GM23338 (cell line): ENCODE data around the gene TFAP2A. TPM values are rescaled to one million over a fixed set of nuclear protein-coding genes. Genes with fewer than 3 reads are reported as not detected.
A peak's percentile ranks its signal among the peaks of the same experiment; 100 is the strongest.

Source experiments
- ATAC-seq: fragments of 200-7000 bp; cut with Tn5 transposase; 3 replicates; pipeline ENCODE4 v1.9.1; 2020
- DNase-seq: peaks from one replicate; pipeline ENCODE4 v3.0.0-alpha.2; 2015; ENCODE audit warnings: low spot score
- H2AFZ ChIP-seq: fragments of 200-600 bp; sonication (generic); 2 replicates; pipeline ENCODE4 v1.8.0; 2016; ENCODE audit warnings: antibody characterized with exemption, mild to moderate bottlenecking, moderate library complexity
- H3F3A ChIP-seq: fragments of 200-600 bp; sonication (generic); replicated peaks from 2 replicates; pipeline ENCODE4 v1.8.0; 2017; ENCODE audit warnings: antibody characterized with exemption, mixed run types, low read depth
- H3K27ac ChIP-seq: fragments of 200-600 bp; sonication (generic); 2 replicates; pipeline ENCODE4 v1.6.1; 2016; ENCODE audit warnings: low read depth
- H3K27me3 ChIP-seq: fragments of 200-600 bp; sonication (generic); 2 replicates; pipeline ENCODE4 v1.8.0; 2016; ENCODE audit warnings: mild to moderate bottlenecking, mixed run types, moderate library complexity; ENCODE audit not compliant: insufficient read depth
- H3K36me3 ChIP-seq: fragments of 200-600 bp; sonication (generic); 2 replicates; pipeline ENCODE4 v1.8.0; 2016; ENCODE audit warnings: mild to moderate bottlenecking; ENCODE audit not compliant: insufficient read depth
- H3K4me1 ChIP-seq: fragments of 200-600 bp; sonication (generic); 2 replicates; pipeline ENCODE4 v1.8.0; 2016; ENCODE audit warnings: mild to moderate bottlenecking, moderate library complexity; ENCODE audit not compliant: insufficient read depth
- H3K4me2 ChIP-seq: fragments of 200-600 bp; sonication (generic); 2 replicates; pipeline ENCODE4 v1.7.1; 2017; ENCODE audit warnings: mixed run types
- H3K4me3 ChIP-seq: fragments of 200-600 bp; sonication (generic); 2 replicates; pipeline ENCODE4 v1.6.1; 2016; ENCODE audit warnings: mixed run types
- H3K79me2 ChIP-seq: fragments of 200-600 bp; sonication (generic); replicated peaks from 2 replicates; pipeline ENCODE4 v1.8.0; 2017; ENCODE audit warnings: mild to moderate bottlenecking; ENCODE audit not compliant: insufficient read depth
- H3K9me2 ChIP-seq: fragments of 200-600 bp; sonication (generic); 2 replicates; pipeline ENCODE4 v1.8.0; 2017; ENCODE audit not compliant: insufficient read depth
- H4K20me1 ChIP-seq: fragments of 200-600 bp; sonication (generic); replicated peaks from 2 replicates; pipeline ENCODE4 v1.8.0; 2017; ENCODE audit warnings: mild to moderate bottlenecking; ENCODE audit not compliant: insufficient read depth
- H3K27ac Mint-ChIP-seq: 2 replicates; pipeline ENCODE4 v1.8.0; 2020; ENCODE audit warnings: inconsistent platforms, mild to moderate bottlenecking, moderate library complexity, mixed read lengths
- H3K27me3 Mint-ChIP-seq: 3 replicates; pipeline ENCODE4 v1.8.0; 2022; ENCODE audit warnings: low read depth, mild to moderate bottlenecking, moderate library complexity, mixed read lengths, inconsistent platforms; ENCODE audit not compliant: insufficient read depth, poor library complexity
- H3K36me3 Mint-ChIP-seq: 3 replicates; pipeline ENCODE4 v1.8.0; 2021; ENCODE audit warnings: low read depth, mild to moderate bottlenecking, inconsistent platforms, moderate library complexity, mixed read lengths
- H3K4me1 Mint-ChIP-seq: 3 replicates; pipeline ENCODE4 v1.8.0; 2020; ENCODE audit warnings: mild to moderate bottlenecking, inconsistent platforms, mixed read lengths
- H3K4me3 Mint-ChIP-seq: 3 replicates; pipeline ENCODE4 v1.8.0; 2021; ENCODE audit warnings: moderate library complexity, mild to moderate bottlenecking, inconsistent platforms, mixed read lengths
- H3K9me3 Mint-ChIP-seq: 3 replicates; pipeline ENCODE4 v1.8.0; 2020; ENCODE audit warnings: moderate library complexity, mild to moderate bottlenecking, inconsistent platforms, mixed read lengths
- EZH2phosphoT487 ChIP-seq: fragments of 200-600 bp; sonication (generic); IDR thresholded peaks from one replicate; pipeline ENCODE4 v1.8.1; 2018; ENCODE audit warnings: antibody characterized with exemption; ENCODE audit not compliant: unreplicated experiment
- NANOG ChIP-seq: IDR thresholded peaks from 2 replicates; pipeline ENCODE4 v1.6.1; 2016; ENCODE audit warnings: antibody characterized with exemption, borderline replicate concordance
- polyA plus RNA-seq: library from polyadenylated mRNA; unstranded; fragments of >200 nt; fragmentation: Nextera tagmentation; extraction: Ambion mirVana; gene quantifications from 2 replicates; pipeline ENCODE4 v1.2.1, GENCODE V29; 2016
- total RNA-seq: library from RNA; depleted of rRNA; stranded (reverse); fragments of >200 nt; shearing (Covaris generic); gene quantifications from 2 replicates; pipeline ENCODE4 v1.2.3, GENCODE V29; 2014
- TF ChIP-seq, protein P1 (sequence below): IDR thresholded peaks from one replicate; pipeline ENCODE4 v1.6.1; 2018; ENCODE audit warnings: antibody characterized with exemption; ENCODE audit not compliant: unreplicated experiment
- TF ChIP-seq, protein P2 (sequence below): fragments of 250-450 bp; sonication (Bioruptor Pico); IDR thresholded peaks from 2 replicates; pipeline ENCODE4 v1.5.0; 2020; ENCODE audit warnings: mild to moderate bottlenecking, moderate library complexity

Gene TFAP2A
- total and polyA plus RNA-seq, 2 experiments from 2014 or later = not detected

DNA sequence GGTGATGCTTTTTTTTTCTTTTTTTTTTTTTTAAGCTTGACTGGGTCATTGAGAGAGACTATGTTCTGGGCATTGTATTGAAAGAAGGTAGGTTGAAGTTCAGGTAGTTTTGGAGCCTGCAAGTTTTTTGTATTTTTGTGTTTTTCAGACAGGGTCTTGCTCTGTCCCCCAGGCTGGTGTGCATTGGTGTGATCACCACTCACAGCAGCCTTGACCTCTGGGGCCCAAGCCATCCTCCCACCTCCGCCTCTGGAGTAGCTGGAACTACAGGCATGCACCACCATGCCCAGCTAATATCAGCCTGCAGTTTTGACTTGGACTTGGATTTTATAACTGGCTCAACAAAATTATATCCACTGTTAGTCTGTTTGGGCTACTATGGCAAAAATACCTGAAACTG is 31.7 kb upstream of the TFAP2A start (continued):
- TF ChIP-seq, protein P1, sequence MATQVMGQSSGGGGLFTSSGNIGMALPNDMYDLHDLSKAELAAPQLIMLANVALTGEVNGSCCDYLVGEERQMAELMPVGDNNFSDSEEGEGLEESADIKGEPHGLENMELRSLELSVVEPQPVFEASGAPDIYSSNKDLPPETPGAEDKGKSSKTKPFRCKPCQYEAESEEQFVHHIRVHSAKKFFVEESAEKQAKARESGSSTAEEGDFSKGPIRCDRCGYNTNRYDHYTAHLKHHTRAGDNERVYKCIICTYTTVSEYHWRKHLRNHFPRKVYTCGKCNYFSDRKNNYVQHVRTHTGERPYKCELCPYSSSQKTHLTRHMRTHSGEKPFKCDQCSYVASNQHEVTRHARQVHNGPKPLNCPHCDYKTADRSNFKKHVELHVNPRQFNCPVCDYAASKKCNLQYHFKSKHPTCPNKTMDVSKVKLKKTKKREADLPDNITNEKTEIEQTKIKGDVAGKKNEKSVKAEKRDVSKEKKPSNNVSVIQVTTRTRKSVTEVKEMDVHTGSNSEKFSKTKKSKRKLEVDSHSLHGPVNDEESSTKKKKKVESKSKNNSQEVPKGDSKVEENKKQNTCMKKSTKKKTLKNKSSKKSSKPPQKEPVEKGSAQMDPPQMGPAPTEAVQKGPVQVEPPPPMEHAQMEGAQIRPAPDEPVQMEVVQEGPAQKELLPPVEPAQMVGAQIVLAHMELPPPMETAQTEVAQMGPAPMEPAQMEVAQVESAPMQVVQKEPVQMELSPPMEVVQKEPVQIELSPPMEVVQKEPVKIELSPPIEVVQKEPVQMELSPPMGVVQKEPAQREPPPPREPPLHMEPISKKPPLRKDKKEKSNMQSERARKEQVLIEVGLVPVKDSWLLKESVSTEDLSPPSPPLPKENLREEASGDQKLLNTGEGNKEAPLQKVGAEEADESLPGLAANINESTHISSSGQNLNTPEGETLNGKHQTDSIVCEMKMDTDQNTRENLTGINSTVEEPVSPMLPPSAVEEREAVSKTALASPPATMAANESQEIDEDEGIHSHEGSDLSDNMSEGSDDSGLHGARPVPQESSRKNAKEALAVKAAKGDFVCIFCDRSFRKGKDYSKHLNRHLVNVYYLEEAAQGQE = no peak
- no peak for TF ChIP-seq EZH2phosphoT487

DNA sequence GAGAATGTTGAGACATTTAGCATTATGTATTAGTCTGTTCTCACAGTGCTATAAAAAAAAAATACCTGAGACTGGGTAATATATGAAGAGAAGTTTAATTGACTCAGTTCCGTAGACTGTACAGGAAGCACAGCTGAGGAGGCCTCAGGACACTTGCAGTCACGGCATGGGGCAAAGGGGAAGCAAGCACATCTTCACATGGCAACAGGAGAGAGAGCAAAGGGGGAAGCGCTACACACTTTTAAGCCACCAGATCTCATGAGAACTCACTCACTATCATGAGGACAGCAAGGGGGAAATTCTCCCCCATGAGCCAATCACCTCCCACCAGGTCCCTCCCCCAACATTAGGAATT is 26.8 kb upstream of the TFAP2A start:
- H3K36me3 ChIP-seq = no peaks in the 10 kb centered on the region
- H3K27me3 Mint-ChIP-seq = peaks cover 5% of the 10 kb centered on the region

More for the DNA sequence above, 26.8 kb upstream of the TFAP2A start:
- H2AFZ ChIP-seq = peak overlapping the region; percentile 78; the same call in 1 of the 2 replicates
- no peak overlapping the region for H3K4me3 ChIP-seq
- no peak overlapping the region for H3K27ac ChIP-seq
- Mint-ChIP-seq H3K36me3 (peaks cover 3% of the 10 kb centered on the region; the same call in 1 of the 3 replicates), H3K9me3 (no peaks in the 10 kb centered on the region), H3K4me3 (no peak overlapping the region), H3K4me1 (no peaks in the 10 kb centered on the region), H3K27ac (no peak overlapping the region)
- ATAC-seq (no peak), DNase-seq (no peak)
- TF ChIP-seq, protein P2, sequence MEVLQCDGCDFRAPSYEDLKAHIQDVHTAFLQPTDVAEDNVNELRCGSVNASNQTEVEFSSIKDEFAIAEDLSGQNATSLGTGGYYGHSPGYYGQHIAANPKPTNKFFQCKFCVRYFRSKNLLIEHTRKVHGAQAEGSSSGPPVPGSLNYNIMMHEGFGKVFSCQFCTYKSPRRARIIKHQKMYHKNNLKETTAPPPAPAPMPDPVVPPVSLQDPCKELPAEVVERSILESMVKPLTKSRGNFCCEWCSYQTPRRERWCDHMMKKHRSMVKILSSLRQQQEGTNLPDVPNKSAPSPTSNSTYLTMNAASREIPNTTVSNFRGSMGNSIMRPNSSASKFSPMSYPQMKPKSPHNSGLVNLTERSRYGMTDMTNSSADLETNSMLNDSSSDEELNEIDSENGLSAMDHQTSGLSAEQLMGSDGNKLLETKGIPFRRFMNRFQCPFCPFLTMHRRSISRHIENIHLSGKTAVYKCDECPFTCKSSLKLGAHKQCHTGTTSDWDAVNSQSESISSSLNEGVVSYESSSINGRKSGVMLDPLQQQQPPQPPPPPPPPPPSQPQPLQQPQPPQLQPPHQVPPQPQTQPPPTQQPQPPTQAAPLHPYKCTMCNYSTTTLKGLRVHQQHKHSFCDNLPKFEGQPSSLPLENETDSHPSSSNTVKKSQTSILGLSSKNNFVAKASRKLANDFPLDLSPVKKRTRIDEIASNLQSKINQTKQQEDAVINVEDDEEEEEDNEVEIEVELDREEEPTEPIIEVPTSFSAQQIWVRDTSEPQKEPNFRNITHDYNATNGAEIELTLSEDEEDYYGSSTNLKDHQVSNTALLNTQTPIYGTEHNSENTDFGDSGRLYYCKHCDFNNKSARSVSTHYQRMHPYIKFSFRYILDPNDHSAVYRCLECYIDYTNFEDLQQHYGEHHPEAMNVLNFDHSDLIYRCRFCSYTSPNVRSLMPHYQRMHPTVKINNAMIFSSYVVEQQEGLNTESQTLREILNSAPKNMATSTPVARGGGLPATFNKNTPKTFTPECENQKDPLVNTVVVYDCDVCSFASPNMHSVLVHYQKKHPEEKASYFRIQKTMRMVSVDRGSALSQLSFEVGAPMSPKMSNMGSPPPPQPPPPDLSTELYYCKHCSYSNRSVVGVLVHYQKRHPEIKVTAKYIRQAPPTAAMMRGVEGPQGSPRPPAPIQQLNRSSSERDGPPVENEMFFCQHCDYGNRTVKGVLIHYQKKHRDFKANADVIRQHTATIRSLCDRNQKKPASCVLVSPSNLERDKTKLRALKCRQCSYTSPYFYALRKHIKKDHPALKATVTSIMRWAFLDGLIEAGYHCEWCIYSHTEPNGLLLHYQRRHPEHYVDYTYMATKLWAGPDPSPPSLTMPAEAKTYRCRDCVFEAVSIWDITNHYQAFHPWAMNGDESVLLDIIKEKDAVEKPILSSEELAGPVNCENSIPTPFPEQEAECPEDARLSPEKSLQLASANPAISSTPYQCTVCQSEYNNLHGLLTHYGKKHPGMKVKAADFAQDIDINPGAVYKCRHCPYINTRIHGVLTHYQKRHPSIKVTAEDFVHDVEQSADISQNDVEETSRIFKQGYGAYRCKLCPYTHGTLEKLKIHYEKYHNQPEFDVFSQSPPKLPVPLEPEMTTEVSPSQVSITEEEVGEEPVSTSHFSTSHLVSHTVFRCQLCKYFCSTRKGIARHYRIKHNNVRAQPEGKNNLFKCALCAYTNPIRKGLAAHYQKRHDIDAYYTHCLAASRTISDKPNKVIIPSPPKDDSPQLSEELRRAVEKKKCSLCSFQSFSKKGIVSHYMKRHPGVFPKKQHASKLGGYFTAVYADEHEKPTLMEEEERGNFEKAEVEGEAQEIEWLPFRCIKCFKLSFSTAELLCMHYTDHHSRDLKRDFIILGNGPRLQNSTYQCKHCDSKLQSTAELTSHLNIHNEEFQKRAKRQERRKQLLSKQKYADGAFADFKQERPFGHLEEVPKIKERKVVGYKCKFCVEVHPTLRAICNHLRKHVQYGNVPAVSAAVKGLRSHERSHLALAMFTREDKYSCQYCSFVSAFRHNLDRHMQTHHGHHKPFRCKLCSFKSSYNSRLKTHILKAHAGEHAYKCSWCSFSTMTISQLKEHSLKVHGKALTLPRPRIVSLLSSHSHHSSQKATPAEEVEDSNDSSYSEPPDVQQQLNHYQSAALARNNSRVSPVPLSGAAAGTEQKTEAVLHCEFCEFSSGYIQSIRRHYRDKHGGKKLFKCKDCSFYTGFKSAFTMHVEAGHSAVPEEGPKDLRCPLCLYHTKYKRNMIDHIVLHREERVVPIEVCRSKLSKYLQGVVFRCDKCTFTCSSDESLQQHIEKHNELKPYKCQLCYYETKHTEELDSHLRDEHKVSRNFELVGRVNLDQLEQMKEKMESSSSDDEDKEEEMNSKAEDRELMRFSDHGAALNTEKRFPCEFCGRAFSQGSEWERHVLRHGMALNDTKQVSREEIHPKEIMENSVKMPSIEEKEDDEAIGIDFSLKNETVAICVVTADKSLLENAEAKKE (CRISPR knock-in tag) = no peak
- TF ChIP-seq NANOG = no peak
- H4K20me1 ChIP-seq = no peaks in the 10 kb centered on the region
- no peaks in the 10 kb centered on the region for H3K79me2 ChIP-seq
- H3K27me3 ChIP-seq = no peaks in the 10 kb centered on the region
- 0 out of 2 replicates have a peak, but pooled peaks cover 3% of the 10 kb centered on the region for H3F3A ChIP-seq
- no peaks in the 10 kb centered on the region for H3K9me2 ChIP-seq
- no peak overlapping the region for H3K4me2 ChIP-seq
- no peaks in the 10 kb centered on the region for H3K4me1 ChIP-seq
